SU-DHL-6 (cell line): ENCODE data around the gene TXNRD3.

ENCODE experiments used
- CTCF ChIP-seq: fragments of 200-600 bp; sonication (generic); IDR thresholded peaks from one replicate; pipeline ENCODE4 v1.5.1; 2017; ENCODE audit warnings: antibody characterized with exemption, mild to moderate bottlenecking, low read length, moderate library complexity; ENCODE audit not compliant: insufficient read depth, poor library complexity, severe bottlenecking
- EZH2phosphoT487 ChIP-seq: fragments of 200-600 bp; sonication (generic), shearing (Covaris generic); conservative IDR thresholded peaks from 2 replicates; pipeline ENCODE4 v1.6.1; 2018; ENCODE audit warnings: mild to moderate bottlenecking, antibody characterized with exemption, low read length, moderate library complexity, mixed read lengths

- TF ChIP-seq CTCF (no peak), EZH2phosphoT487 (no peak)
Measured at GRCh38 chr3:126634803-126635202, 20.1 kb downstream of the TXNRD3 start.
